GM21515 (cell line): Measurements from ENCODE around the gene GLYR1.
A peak's percentile ranks its signal among the peaks of the same experiment; 100 is the strongest.

Source experiments
- ATAC-seq: cut with Tn5 transposase; IDR thresholded peaks from one replicate; pipeline ENCODE4 v1.9.1; 2021; ENCODE audit not compliant: unreplicated experiment

GLYR1 gene

DNA sequence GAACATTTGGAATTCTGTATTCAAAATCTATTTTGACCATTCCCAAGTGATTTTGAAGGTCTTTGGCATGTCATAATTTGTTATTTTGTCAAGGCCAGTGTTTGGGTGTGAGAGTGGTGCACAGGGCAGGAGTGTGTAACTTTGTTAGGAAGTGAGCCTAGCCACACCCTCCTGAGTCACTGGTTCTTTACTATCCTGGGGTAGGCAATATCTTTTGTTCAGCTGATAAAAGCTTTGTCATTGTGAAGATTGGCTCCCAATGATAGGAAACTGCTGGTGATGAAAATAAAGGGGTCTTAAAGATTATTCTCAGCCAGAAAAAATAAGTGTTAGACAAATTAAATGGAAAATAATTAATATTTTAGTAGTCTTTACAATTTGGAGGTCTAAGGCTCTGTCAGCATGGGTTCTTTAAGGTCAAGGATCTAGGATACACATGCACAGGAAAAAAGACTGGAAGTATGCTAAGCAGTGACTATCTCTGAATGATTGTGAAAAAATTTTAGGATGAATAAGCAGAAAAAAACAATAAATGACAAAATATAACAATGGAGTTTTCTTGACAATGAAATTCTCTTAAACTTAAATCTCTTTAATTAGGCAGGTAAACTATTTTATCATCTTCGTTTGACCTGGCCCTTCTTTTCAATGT, 5.3 kb upstream of the GLYR1 start:
- ATAC-seq: no peak

DNA sequence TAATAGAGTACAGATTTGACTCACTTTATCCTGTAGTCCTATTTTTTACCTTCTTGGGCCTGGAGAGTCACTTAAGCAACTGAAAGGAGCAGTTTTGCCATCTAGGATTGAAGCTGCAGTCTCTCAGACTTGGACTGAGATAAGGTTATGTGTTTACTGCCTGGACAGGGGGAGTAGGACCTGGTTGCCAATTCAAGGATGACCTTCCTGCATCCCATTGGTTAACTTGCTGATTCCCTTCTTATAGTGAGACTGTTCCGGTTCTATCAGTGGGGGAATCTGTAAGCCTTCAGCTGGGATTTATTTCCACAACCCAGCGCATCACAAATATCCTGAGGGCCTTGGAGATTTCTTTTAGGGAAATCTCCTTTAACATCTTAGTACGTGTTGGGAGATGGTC, 3.1 kb upstream of the GLYR1 start:
- ATAC-seq: no peak

DNA sequence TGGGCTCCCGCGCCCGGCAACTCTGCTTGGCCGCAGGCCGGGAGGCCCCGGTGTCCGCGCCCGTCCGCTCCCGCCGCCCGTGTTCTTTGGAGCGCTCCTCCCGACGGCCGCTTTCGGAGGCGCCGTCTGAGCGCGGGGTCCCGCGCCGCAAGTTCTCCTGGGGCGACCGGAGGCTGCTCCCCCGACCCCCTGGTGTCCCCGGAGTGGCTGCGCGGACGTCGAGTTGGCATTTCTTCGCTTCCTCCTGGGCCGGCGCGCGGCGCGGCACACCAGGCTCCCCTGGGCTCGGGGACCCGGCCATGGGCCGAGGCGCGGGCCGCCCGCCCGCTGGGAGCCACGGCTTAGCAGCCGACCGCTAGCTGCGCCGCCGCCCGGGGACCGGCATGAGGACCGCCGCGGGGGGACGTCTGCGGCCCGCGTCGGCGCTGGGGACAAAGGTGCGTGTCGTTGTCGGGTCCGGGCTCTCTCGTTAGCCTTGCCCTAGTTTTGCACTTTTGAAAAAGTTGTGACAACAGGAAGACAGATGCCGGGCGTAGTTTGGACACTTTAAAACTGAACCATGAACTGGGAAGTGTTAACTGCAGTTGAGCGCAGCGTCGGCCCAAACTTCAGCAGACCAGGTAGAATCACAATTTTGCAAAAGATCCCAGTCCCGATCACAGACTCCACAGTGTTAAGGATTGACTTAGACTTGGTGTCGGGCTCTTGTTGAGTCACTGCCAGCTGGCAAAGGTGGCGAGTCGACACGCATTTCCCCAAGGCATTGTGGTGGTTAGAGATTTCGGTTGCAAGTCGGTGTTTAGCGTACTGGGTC, 893 bp upstream of the GLYR1 start:
- ATAC-seq: peak; percentile 27

DNA sequence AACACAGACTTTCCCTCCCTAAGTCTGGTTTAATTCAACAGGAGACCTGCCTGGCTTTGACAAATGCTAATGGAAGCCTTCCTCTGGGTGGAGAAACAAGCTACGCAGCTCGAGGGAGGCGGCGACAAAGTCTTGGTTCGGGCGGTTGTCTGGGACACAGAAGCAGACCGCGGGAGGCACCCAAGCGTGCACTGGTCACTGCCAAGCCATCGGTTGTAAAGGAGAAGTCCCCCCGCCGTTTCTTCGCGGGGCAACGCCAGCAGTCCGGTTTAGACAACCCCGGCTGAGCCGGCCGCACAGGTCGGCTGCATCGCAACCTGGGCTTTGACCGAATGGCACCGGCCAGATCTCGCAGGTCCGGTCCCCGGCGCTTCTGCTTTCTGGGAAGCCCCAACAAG, 586 bp downstream of the GLYR1 start:
- peak; percentile 20 for ATAC-seq

- ATAC-seq: no peak
These were observed 6.1 kb downstream of the GLYR1 start for GRCh38 chr16:4840984-4841383.

DNA sequence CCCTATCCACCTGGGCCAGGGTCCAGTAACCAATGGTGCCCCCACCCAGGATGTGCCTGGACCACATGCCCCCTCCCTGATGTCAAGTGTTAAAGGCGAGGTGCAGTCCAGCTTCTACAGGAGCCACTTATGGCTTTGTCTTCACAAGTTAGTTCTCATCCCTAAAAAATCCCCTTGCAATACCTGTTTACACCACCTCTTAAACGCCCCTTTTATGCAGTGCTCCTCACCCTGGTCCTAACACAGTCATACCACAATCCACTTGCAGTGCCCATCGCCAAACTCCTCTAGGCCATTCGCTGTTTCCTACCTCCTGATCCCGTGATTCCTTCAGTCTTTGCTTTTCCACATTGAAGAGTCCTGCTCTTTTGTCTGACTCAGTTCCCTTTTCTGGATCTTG, 7.1 kb downstream of the GLYR1 start:
- ATAC-seq: no peak

DNA sequence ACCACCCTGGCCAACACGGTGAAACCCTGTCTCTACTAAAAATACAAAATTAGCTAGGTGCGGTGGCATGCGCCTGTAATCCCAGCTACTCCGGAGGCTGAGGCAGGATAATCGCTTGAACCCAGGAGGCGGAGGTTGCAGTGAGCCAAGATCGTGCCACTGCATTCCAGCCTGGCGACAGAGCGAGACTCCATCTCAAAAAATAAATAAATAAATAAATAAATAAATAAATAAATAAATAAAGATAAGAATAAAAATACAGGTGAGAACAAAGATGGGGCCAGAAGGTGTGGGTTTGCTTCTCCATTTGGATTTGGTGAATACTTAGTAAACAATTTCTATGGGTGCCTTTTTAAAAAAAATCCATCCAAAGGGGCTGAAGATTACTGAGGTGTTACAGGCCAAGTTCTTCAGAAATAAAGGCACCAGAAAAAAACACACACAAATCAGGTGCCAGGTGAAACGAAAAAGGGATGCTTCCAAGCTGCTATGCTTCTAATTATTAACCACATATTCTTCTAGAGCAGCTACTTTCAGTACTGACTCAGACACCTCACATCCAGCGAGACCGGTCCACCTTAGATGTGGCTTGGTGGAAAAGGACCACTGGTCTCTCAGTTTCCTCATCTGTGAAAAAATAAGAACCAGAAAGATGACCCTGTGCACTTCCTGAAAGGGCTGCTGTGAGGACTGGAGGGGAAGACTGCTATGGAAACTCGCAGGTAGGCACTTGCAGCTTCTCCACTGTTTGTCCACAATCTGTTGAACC, 9.2 kb downstream of the GLYR1 start:
- ATAC-seq: peak; percentile 45

GRCh38 chr16:4836727-4837126, 10.4 kb downstream of the GLYR1 start:
- no peak for ATAC-seq

DNA sequence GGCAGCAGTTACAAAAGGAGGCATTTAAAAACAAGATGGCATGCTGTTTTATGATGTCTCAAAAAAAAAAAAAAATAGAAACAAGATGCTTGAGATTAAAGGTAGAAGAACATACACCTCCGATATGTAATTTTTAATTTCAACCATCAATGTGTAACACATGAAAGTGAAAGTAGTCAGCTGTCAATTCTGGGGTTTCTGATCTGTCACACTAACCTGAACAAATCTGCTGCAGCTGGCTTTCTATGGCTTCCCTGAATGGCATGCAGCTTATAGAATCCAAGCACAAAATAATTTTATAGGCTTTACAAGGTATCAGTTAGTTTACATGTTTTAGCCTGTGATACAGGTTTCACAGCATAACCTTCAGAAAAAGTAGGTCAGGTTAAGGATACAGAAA, 13.5 kb downstream of the GLYR1 start:
- ATAC-seq: no peak

GRCh38 chr16:4832698-4833343, 14.3 kb downstream of the GLYR1 start:
- no peak for ATAC-seq

GRCh38 chr16:4831616-4832015, 15.5 kb downstream of the GLYR1 start:
- no peak for ATAC-seq

DNA sequence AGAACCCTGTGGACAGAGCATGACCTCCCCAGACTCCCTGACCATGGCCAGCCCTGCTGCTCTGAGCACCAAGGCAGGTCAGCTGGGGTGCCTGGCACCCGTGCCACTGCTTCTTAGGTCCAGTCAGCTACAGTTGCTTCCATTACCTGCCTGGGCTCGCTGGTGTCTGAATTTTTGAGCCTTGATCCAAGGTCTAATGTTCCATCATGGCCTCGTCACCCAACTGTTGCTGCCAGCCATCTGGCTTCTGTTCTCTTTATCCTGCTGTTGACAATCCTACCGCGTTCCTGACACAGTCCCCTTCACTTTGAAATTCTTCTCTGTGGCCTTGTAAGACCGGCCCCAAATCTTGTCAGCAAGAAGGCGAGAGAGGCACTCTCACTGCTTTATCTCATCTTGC, 16.7 kb downstream of the GLYR1 start:
- no peak for ATAC-seq

GRCh38 chr16:4828567-4829321, 18.3 kb downstream of the GLYR1 start:
- ATAC-seq: no peak

DNA sequence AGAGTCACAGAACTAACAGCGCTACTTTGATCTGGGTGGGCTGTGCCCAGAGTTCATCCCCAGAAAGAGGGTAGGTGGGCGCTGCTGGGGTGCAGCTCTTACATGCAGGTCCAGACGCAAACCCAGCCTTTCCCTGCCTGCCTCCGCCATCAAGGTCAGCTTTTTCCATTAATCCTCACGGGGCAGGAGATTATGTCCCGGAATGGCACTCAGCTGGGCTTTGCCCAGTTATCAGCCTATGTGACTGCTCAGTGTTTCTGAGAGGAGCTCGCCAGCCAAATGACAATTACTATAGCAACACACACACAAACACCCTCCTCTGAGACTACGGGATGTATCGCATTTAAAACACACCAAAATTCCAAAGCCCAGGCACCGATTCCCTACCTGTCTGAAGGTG, 20.1 kb downstream of the GLYR1 start:
- ATAC-seq: no peak

DNA sequence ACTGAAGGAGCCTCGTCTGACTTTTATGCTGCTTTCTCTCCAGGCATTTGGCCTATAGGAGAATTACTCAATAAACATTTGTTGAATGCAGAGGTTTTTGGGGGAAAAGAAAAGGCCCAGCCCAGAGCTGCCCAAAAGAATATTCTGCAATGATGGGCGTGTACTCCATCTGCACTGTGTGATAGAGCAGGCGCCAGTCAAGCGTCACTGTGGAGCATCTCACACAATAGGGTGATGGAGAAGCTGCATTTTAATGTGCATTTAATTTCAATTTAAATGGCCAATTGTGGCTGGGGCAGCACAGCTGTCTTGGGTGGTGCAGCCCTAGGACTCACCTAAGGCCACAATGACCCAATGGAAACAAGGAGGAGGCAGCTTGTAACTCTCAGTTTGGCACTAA, 20.6 kb downstream of the GLYR1 start:
- ATAC-seq: no peak

DNA sequence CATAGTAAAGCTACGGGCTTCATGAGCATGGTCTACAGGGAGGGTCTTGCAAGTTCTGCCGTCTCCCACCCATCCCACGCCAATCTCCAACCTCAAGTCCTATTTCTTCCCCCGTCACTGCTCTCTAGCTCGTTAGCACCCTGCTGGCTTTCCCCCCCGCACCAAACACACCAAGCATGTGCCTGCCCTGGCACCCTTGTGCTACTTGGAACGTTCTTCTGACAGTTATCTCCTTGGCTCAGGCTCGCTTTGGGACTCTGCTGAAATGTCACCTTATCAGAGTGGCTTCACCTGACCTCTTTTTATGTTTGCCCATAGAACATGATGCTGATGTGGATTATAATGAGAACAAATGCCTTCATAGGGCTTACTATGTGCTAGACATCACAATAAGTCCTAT, 21.9 kb downstream of the GLYR1 start:
- no peak for ATAC-seq

GRCh38 chr16:4820652-4821051, 26.4 kb downstream of the GLYR1 start:
- no peak for ATAC-seq

GRCh38 chr16:4814542-4815173, 32.4 kb downstream of the GLYR1 start:
- no peak for ATAC-seq

- ATAC-seq: no peak
These were observed 33.0 kb downstream of the GLYR1 start for GRCh38 chr16:4814046-4814445.
